Stimulated activated CD8-positive, alpha-beta memory T cell treated with anti-CD3 and anti-CD28 coated beads, Interleukin-12 subunit alpha, Interleukin-12 subunit beta, amount 100 ng/mL, for 24 hours (primary cell): ENCODE measurements around the gene ZNF385B.

Experiments
- DNase-seq: peaks from one replicate; pipeline ENCODE4 v3.0.0-alpha.2; 2020; ENCODE audit errors: extremely low read depth

Gene ZNF385B

GRCh38 chr2:179685146-179685545 is 176.3 kb downstream of the ZNF385B start:
- no peak for DNase-seq

GRCh38 chr2:179682756-179683155 is 178.7 kb downstream of the ZNF385B start:
- DNase-seq, result no peak

GRCh38 chr2:179677746-179678505 is 183.5 kb downstream of the ZNF385B start:
- DNase-seq, result no peak

GRCh38 chr2:179677077-179677688 is 184.2 kb downstream of the ZNF385B start:
- DNase-seq, result no peak

GRCh38 chr2:179675435-179675834 is 186.0 kb downstream of the ZNF385B start:
- no peak for DNase-seq

GRCh38 chr2:179671043-179671981 is 190.1 kb downstream of the ZNF385B start:
- DNase-seq, result no peak

GRCh38 chr2:179669196-179669595 is 192.2 kb downstream of the ZNF385B start:
- DNase-seq, result no peak

- no peak for DNase-seq
Measured at GRCh38 chr2:179664972-179665812, 196.2 kb downstream of the ZNF385B start.

- DNase-seq, result no peak
Measured at GRCh38 chr2:179661986-179662385, 199.4 kb downstream of the ZNF385B start.

- DNase-seq, result no peak
Measured at GRCh38 chr2:179657068-179657595, 204.3 kb downstream of the ZNF385B start.

GRCh38 chr2:179655627-179656026 is 205.8 kb downstream of the ZNF385B start:
- no peak for DNase-seq

GRCh38 chr2:179654806-179655205 is 206.6 kb downstream of the ZNF385B start:
- no peak for DNase-seq

GRCh38 chr2:179652296-179652695 is 209.1 kb downstream of the ZNF385B start:
- DNase-seq, result no peak

GRCh38 chr2:179650420-179650819 is 211.0 kb downstream of the ZNF385B start:
- DNase-seq, result no peak

GRCh38 chr2:179646862-179647587 is 214.4 kb downstream of the ZNF385B start:
- DNase-seq, result no peak

GRCh38 chr2:179646173-179646769 is 215.1 kb downstream of the ZNF385B start:
- DNase-seq, result no peak

GRCh38 chr2:179645047-179645446 is 216.4 kb downstream of the ZNF385B start:
- DNase-seq, result no peak

- no peak for DNase-seq
Measured at GRCh38 chr2:179642462-179642861, 218.9 kb downstream of the ZNF385B start.

GRCh38 chr2:179636995-179637394 is 224.4 kb downstream of the ZNF385B start:
- DNase-seq, result no peak
